GM12872 (cell line): ENCODE data around the gene GRHL3.

ENCODE experiments used
- CTCF ChIP-seq: IDR thresholded peaks from 3 replicates; pipeline ENCODE4 v1.5.1; 2011; ENCODE audit warnings: low read depth, mild to moderate bottlenecking, low read length, moderate library complexity; ENCODE audit not compliant: insufficient read depth

GRHL3 gene

GRCh38 chr1:24281591-24281990, 37.6 kb upstream of the GRHL3 start:
- no peak for TF ChIP-seq CTCF

GRCh38 chr1:24282491-24282890, 36.7 kb upstream of the GRHL3 start:
- no peak for TF ChIP-seq CTCF

- no peak for TF ChIP-seq CTCF
Observed at GRCh38 chr1:24283326-24284155, 35.6 kb upstream of the GRHL3 start.

- TF ChIP-seq CTCF = no peak
Observed at GRCh38 chr1:24284156-24284471, 35.0 kb upstream of the GRHL3 start.

GRCh38 chr1:24285231-24285630, 33.9 kb upstream of the GRHL3 start:
- TF ChIP-seq CTCF = no peak

- TF ChIP-seq CTCF = no peak
Observed at GRCh38 chr1:24286246-24287010, 32.7 kb upstream of the GRHL3 start.

GRCh38 chr1:24288479-24288878, 30.7 kb upstream of the GRHL3 start:
- TF ChIP-seq CTCF = no peak
